ENCODE data around the gene APOB. TPM values are rescaled to one million over a fixed set of nuclear protein-coding genes. Genes with fewer than 3 reads are reported as not detected.

Gene APOB
- total RNA-seq, 1 experiment from 2014 or later, result 1.5 TPM

DNA sequence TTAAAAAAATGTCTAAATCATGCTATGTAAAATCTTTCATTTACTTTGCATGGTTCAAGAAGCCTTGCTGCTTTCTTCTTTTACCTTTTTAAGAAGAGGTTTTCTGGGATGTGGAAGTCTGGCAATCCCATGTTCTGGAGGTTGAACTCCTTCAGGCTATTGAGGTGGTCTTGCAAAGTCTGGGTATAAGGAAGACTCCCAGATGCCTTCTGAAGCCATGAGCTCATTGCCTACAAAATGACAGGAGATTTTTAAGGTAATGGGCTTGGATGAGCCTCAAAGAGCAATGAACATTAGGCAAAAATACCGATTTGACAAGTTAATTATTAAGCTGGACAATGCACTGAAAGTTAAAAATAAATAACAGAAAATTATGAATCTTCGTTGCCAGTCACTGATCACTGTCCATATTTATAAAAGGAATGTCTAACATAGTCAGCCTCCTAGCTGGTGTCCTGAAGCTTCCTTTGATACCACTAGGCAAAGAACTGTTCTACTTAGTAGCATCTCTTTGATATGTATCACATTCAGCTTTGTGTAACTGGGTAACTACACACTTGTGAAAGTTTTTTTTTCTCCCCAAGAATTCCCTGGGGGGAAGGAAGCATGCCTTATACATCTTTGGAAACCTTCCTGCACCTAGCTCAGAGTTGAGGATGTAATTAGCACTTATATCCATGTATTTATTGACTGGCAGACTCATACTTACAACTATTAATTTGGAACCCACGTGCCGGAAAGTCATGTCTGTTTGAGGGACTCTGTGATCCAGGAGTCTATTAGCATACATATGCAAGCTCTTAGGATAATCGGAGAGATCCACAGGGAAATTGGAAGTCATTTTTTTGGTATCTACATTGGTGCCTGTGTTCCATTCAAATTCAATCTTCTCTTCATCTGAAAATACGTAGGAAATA is 29.3 kb downstream of the APOB start:
- ChIA-PET CTCF (no interaction called here), POLR2A (no interaction called here)
- DNase-seq (ENCODE audit: low spot score) (no peak), ATAC-seq (no peak)
- no peak overlapping the region for H3K27ac Mint-ChIP-seq
- no peak overlapping the region for H3K4me3 Mint-ChIP-seq
- H3K36me3 Mint-ChIP-seq, result peaks cover 3% of the 10 kb centered on the region
- TF ChIP-seq, protein P1, sequence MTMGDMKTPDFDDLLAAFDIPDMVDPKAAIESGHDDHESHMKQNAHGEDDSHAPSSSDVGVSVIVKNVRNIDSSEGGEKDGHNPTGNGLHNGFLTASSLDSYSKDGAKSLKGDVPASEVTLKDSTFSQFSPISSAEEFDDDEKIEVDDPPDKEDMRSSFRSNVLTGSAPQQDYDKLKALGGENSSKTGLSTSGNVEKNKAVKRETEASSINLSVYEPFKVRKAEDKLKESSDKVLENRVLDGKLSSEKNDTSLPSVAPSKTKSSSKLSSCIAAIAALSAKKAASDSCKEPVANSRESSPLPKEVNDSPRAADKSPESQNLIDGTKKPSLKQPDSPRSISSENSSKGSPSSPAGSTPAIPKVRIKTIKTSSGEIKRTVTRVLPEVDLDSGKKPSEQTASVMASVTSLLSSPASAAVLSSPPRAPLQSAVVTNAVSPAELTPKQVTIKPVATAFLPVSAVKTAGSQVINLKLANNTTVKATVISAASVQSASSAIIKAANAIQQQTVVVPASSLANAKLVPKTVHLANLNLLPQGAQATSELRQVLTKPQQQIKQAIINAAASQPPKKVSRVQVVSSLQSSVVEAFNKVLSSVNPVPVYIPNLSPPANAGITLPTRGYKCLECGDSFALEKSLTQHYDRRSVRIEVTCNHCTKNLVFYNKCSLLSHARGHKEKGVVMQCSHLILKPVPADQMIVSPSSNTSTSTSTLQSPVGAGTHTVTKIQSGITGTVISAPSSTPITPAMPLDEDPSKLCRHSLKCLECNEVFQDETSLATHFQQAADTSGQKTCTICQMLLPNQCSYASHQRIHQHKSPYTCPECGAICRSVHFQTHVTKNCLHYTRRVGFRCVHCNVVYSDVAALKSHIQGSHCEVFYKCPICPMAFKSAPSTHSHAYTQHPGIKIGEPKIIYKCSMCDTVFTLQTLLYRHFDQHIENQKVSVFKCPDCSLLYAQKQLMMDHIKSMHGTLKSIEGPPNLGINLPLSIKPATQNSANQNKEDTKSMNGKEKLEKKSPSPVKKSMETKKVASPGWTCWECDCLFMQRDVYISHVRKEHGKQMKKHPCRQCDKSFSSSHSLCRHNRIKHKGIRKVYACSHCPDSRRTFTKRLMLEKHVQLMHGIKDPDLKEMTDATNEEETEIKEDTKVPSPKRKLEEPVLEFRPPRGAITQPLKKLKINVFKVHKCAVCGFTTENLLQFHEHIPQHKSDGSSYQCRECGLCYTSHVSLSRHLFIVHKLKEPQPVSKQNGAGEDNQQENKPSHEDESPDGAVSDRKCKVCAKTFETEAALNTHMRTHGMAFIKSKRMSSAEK (CRISPR knock-in tag; IDR thresholded peaks at IDR 0.05; ENCODE audit: borderline replicate concordance), result no peak
- TF ChIP-seq FOXJ3 (CRISPR knock-in tag; IDR thresholded peaks at IDR 0.05; ENCODE audit: borderline replicate concordance) (no peak), SMAD3 (CRISPR knock-in tag; IDR thresholded peaks at IDR 0.05; ENCODE audit: borderline replicate concordance) (no peak), FOXP1 (CRISPR knock-in tag; IDR thresholded peaks at IDR 0.05; ENCODE audit: borderline replicate concordance) (no peak), SOX15 (CRISPR knock-in tag; IDR thresholded peaks at IDR 0.05) (no peak), NR3C1 (CRISPR knock-in tag; conservative IDR thresholded peaks at IDR 0.05; ENCODE audit: low read depth) (no peak), ESRRA (CRISPR knock-in tag; IDR thresholded peaks at IDR 0.05; ENCODE audit: borderline replicate concordance) (no peak), TCF7 (CRISPR knock-in tag; IDR thresholded peaks at IDR 0.05; ENCODE audit: low read depth) (no peak), CREB1 (CRISPR knock-in tag; IDR thresholded peaks at IDR 0.05) (no peak), NFATC4 (CRISPR knock-in tag; IDR thresholded peaks at IDR 0.05) (no peak), KAT7 (CRISPR knock-in tag; IDR thresholded peaks at IDR 0.05; ENCODE audit: borderline replicate concordance) (no peak), RELA (CRISPR knock-in tag; IDR thresholded peaks at IDR 0.05; ENCODE audit: borderline replicate concordance) (no peak), MYBL2 (CRISPR knock-in tag; IDR thresholded peaks at IDR 0.05) (no peak)
- TF ChIP-seq, protein P2, sequence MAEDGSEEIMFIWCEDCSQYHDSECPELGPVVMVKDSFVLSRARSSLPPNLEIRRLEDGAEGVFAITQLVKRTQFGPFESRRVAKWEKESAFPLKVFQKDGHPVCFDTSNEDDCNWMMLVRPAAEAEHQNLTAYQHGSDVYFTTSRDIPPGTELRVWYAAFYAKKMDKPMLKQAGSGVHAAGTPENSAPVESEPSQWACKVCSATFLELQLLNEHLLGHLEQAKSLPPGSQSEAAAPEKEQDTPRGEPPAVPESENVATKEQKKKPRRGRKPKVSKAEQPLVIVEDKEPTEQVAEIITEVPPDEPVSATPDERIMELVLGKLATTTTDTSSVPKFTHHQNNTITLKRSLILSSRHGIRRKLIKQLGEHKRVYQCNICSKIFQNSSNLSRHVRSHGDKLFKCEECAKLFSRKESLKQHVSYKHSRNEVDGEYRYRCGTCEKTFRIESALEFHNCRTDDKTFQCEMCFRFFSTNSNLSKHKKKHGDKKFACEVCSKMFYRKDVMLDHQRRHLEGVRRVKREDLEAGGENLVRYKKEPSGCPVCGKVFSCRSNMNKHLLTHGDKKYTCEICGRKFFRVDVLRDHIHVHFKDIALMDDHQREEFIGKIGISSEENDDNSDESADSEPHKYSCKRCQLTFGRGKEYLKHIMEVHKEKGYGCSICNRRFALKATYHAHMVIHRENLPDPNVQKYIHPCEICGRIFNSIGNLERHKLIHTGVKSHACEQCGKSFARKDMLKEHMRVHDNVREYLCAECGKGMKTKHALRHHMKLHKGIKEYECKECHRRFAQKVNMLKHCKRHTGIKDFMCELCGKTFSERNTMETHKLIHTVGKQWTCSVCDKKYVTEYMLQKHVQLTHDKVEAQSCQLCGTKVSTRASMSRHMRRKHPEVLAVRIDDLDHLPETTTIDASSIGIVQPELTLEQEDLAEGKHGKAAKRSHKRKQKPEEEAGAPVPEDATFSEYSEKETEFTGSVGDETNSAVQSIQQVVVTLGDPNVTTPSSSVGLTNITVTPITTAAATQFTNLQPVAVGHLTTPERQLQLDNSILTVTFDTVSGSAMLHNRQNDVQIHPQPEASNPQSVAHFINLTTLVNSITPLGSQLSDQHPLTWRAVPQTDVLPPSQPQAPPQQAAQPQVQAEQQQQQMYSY (CRISPR knock-in tag; IDR thresholded peaks at IDR 0.05), result no peak
- TF ChIP-seq, protein P3, sequence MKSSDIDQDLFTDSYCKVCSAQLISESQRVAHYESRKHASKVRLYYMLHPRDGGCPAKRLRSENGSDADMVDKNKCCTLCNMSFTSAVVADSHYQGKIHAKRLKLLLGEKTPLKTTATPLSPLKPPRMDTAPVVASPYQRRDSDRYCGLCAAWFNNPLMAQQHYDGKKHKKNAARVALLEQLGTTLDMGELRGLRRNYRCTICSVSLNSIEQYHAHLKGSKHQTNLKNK (CRISPR knock-in tag; IDR thresholded peaks at IDR 0.05), result no peak
- TF ChIP-seq, protein P4, sequence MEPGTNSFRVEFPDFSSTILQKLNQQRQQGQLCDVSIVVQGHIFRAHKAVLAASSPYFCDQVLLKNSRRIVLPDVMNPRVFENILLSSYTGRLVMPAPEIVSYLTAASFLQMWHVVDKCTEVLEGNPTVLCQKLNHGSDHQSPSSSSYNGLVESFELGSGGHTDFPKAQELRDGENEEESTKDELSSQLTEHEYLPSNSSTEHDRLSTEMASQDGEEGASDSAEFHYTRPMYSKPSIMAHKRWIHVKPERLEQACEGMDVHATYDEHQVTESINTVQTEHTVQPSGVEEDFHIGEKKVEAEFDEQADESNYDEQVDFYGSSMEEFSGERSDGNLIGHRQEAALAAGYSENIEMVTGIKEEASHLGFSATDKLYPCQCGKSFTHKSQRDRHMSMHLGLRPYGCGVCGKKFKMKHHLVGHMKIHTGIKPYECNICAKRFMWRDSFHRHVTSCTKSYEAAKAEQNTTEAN (CRISPR knock-in tag; IDR thresholded peaks at IDR 0.05), result no peak
- TF ChIP-seq, protein P5, sequence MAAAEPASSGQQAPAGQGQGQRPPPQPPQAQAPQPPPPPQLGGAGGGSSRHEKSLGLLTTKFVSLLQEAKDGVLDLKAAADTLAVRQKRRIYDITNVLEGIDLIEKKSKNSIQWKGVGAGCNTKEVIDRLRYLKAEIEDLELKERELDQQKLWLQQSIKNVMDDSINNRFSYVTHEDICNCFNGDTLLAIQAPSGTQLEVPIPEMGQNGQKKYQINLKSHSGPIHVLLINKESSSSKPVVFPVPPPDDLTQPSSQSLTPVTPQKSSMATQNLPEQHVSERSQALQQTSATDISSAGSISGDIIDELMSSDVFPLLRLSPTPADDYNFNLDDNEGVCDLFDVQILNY (CRISPR knock-in tag; IDR thresholded peaks at IDR 0.05), result no peak
- TF ChIP-seq, protein P6, sequence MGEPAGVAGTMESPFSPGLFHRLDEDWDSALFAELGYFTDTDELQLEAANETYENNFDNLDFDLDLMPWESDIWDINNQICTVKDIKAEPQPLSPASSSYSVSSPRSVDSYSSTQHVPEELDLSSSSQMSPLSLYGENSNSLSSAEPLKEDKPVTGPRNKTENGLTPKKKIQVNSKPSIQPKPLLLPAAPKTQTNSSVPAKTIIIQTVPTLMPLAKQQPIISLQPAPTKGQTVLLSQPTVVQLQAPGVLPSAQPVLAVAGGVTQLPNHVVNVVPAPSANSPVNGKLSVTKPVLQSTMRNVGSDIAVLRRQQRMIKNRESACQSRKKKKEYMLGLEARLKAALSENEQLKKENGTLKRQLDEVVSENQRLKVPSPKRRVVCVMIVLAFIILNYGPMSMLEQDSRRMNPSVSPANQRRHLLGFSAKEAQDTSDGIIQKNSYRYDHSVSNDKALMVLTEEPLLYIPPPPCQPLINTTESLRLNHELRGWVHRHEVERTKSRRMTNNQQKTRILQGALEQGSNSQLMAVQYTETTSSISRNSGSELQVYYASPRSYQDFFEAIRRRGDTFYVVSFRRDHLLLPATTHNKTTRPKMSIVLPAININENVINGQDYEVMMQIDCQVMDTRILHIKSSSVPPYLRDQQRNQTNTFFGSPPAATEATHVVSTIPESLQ (CRISPR knock-in tag; IDR thresholded peaks at IDR 0.05), result no peak
- TF ChIP-seq, protein P7, sequence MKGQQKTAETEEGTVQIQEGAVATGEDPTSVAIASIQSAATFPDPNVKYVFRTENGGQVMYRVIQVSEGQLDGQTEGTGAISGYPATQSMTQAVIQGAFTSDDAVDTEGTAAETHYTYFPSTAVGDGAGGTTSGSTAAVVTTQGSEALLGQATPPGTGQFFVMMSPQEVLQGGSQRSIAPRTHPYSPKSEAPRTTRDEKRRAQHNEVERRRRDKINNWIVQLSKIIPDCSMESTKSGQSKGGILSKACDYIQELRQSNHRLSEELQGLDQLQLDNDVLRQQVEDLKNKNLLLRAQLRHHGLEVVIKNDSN (CRISPR knock-in tag; IDR thresholded peaks at IDR 0.05), result no peak
- TF ChIP-seq, protein P8, sequence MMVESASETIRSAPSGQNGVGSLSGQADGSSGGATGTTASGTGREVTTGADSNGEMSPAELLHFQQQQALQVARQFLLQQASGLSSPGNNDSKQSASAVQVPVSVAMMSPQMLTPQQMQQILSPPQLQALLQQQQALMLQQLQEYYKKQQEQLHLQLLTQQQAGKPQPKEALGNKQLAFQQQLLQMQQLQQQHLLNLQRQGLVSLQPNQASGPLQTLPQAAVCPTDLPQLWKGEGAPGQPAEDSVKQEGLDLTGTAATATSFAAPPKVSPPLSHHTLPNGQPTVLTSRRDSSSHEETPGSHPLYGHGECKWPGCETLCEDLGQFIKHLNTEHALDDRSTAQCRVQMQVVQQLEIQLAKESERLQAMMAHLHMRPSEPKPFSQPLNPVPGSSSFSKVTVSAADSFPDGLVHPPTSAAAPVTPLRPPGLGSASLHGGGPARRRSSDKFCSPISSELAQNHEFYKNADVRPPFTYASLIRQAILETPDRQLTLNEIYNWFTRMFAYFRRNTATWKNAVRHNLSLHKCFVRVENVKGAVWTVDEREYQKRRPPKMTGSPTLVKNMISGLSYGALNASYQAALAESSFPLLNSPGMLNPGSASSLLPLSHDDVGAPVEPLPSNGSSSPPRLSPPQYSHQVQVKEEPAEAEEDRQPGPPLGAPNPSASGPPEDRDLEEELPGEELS (CRISPR knock-in tag; IDR thresholded peaks at IDR 0.05), result no peak
- H3K9me3 Mint-ChIP-seq, result peaks cover 14% of the 10 kb centered on the region
- H3K27me3 Mint-ChIP-seq (ENCODE audit: low read depth), result no peaks in the 10 kb centered on the region
- peaks cover 5% of the 10 kb centered on the region for H3K4me1 Mint-ChIP-seq
